Heart left ventricle (tissue), 13 donors: ENCODE results near the gene LAG3.

ENCODE experiments used
- CTCF ChIP-seq, 12 donors: fragments of 200-600 bp; sonication (generic) in 4 of 12; IDR thresholded peaks; one replicate each; pipeline versions ENCODE4 v1.5.0 to v1.8.0; 2018 to 2022; ENCODE audit warnings: antibody characterized with exemption in 12 of 12, mild to moderate bottlenecking in 5 of 12
- POLR2A ChIP-seq, 2 donors: fragments of 450-650 bp; IDR thresholded peaks; one replicate each; pipeline ENCODE4 v1.6.1; 2017; ENCODE audit warnings: antibody characterized with exemption in 2 of 2, mild to moderate bottlenecking in 2 of 2, moderate library complexity in 2 of 2
- donor health status: ischemic (EF 13 %, LVEDD 7.1; RV severe dilation, severe dysfunction).
- donor health status: DM: no; HTN: yes; CAD: no.
- donor health status: DM: no; HTN: no; CAD: no.
- donor health status: ischemic (EF 25% LVEDD 6.9; RV normal size, moderate dysfunction).
- donor health status: ischemic (EF 25% LVEDD 5.7; RV mildly dilated, moderate dysfunction).
- donor health status: ischemic (EF 35%, LVEDD 5.7; RV mildly dilated, moderate dysfunction).
- donor health status: nonischemic (EF 11% LVEDD 7.7; RV severe dilation, severe dysfunction).
- donor health status: DM: yes; HTN: yes; CAD: no.
- donor health status: PGD.
- donor health status: ischemic (EF 29% LVEDD 5.4; RV normal size, mild dysfunction).
- donor health status: nonischemic (EF 23%, LVEDD 6.1; RV moderate dilation, normal function).

- TF ChIP-seq CTCF (IDR thresholded peaks at IDR 0.05), result no peak
- no peak for TF ChIP-seq POLR2A (IDR thresholded peaks at IDR 0.05)
These were observed 49.5 kb upstream of the LAG3 start for GRCh38 chr12:6722863-6723262.
